ENCODE measurements around the gene DNAJB2.
A peak's percentile ranks its signal among the peaks of the same experiment; 100 is the strongest.

Gene DNAJB2

DNA sequence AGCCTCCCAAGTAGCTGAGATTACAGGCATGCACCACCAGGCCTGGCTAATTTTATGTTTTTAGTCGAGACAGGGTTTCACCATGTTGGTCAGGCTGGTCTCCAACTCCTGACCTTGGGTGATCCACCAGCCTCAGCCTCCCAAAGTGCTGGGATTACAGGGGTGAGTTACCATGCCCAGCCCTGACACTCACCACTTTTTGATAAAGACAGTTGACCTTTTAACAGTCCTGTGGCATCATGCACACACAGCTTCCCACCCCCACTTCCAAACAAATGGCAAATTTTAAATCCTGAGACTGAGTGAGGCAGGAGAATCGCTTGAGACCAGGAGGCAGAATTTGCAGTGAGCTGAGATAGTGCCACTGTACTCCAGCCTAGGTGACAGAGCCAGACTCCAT lies 6.2 kb upstream of the DNAJB2 start:
- no peak for DNase-seq (ENCODE audit: low spot score)
- TF ChIP-seq, protein P1, sequence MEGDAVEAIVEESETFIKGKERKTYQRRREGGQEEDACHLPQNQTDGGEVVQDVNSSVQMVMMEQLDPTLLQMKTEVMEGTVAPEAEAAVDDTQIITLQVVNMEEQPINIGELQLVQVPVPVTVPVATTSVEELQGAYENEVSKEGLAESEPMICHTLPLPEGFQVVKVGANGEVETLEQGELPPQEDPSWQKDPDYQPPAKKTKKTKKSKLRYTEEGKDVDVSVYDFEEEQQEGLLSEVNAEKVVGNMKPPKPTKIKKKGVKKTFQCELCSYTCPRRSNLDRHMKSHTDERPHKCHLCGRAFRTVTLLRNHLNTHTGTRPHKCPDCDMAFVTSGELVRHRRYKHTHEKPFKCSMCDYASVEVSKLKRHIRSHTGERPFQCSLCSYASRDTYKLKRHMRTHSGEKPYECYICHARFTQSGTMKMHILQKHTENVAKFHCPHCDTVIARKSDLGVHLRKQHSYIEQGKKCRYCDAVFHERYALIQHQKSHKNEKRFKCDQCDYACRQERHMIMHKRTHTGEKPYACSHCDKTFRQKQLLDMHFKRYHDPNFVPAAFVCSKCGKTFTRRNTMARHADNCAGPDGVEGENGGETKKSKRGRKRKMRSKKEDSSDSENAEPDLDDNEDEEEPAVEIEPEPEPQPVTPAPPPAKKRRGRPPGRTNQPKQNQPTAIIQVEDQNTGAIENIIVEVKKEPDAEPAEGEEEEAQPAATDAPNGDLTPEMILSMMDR (IDR thresholded peaks at IDR 0.05; ENCODE audit: extremely low read depth, missing control alignments): no peak

- TF ChIP-seq, protein P1 (IDR thresholded peaks at IDR 0.05; ENCODE audit: extremely low read depth, missing control alignments): no peak
- no peak for DNase-seq (ENCODE audit: low spot score)
These were observed 5.2 kb upstream of the DNAJB2 start for GRCh38 chr2:219273937-219274336.

DNA sequence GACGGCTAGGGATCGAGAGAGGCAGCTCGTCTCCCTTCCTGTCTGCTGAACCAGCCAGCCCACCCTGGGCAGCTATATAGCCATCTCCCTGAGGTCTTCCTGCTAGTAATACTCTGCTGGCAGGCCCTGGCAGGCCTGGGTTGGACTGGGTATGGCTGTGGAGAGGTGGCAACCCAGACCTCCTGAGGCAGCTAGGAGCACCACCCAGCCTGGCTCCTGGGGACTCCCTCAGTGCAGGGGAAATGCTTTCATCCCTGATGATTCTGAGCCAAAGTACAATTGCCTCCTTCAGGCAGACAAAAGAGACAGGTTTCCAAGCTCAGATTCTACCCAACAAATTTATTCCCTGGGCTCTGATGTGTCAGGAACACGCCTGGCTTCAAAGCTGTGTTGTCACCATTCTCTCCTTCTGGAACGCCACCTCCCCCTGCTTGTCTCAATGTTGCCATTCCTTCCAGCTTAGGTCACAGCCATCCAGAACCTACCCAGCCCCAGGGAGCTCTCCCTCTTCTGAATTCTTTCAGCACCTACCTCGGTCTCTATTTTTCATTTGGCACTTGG lies 4.7 kb upstream of the DNAJB2 start:
- TF ChIP-seq, protein P1 (IDR thresholded peaks at IDR 0.05; ENCODE audit: extremely low read depth, missing control alignments): no peak
- DNase-seq (ENCODE audit: low spot score): no peak

GRCh38 chr2:219277703-219278654 lies 1.2 kb upstream of the DNAJB2 start:
- peak; percentile 79 for DNase-seq (ENCODE audit: low spot score)

DNA sequence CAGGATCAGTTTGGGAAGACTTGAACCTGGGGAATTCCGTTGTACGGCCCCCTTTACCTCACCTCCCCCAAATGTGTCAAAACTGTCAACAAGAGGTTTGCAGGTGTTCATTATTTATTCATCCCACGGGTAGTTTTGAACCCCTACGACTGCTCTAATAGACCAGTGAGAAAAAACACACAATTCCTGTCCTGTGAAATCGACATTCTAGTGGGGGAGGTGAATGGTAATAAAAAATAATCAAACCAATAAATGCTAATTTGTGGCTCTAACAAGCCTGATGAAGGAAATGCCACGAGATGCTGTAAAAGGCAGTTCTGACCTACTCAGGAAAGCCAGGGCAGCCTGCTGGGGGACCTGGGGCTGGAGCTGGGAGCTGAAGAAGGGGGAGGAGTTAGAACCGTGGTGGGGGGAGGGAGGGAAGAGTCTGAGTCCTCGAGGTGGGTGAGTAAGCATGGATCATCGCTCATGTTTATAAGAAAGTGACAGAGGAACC lies 463 bp upstream of the DNAJB2 start:
- TF ChIP-seq, protein P1 (IDR thresholded peaks at IDR 0.05; ENCODE audit: extremely low read depth, missing control alignments): no peak

More at GRCh38 chr2:219277703-219278654, 1.2 kb upstream of the DNAJB2 start:
- TF ChIP-seq, protein P1 (IDR thresholded peaks at IDR 0.05; ENCODE audit: extremely low read depth, missing control alignments): peak; percentile 85

GRCh38 chr2:219279916-219280516 lies 850 bp downstream of the DNAJB2 start:
- TF ChIP-seq, protein P1 (IDR thresholded peaks at IDR 0.05; ENCODE audit: extremely low read depth, missing control alignments): peak; percentile 8
- DNase-seq (ENCODE audit: low spot score): no peak

More for the DNA sequence above, 463 bp upstream of the DNAJB2 start:
- DNase-seq (ENCODE audit: low spot score): peak; percentile 35

Measured in GM20000 (cell line).